ENCODE measurements around the gene RPL32. TPM values are rescaled to one million over a fixed set of nuclear protein-coding genes. Genes with fewer than 3 reads are reported as not detected.
A peak's percentile ranks its signal among the peaks of the same experiment; 100 is the strongest.

Gene RPL32
- total RNA-seq, 1 donor from 2014 or later, result 1,191 TPM

DNA sequence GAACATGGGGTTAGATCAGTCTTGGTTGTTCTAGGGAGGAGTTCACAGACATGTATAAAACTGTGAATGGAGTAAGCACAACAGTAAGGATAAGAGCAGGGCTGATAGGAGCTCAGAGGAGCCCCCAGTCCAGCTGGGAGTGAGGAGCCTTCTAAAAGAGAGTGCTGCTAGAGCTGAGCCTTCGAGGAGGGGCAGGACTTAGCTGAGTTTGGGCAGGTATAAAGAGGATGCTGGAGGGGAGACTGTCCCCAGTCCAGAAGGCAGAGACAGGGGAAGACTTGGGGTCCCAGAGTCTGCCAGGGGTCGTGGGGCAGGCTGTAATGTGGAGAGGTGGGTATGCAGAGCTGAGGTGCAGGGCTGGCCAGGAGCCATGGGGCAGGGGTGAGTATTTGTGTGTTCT is 32.8 kb downstream of the RPL32 start:
- no peaks in the 10 kb centered on the region for H3K27me3 ChIP-seq
- TF ChIP-seq, protein P1, sequence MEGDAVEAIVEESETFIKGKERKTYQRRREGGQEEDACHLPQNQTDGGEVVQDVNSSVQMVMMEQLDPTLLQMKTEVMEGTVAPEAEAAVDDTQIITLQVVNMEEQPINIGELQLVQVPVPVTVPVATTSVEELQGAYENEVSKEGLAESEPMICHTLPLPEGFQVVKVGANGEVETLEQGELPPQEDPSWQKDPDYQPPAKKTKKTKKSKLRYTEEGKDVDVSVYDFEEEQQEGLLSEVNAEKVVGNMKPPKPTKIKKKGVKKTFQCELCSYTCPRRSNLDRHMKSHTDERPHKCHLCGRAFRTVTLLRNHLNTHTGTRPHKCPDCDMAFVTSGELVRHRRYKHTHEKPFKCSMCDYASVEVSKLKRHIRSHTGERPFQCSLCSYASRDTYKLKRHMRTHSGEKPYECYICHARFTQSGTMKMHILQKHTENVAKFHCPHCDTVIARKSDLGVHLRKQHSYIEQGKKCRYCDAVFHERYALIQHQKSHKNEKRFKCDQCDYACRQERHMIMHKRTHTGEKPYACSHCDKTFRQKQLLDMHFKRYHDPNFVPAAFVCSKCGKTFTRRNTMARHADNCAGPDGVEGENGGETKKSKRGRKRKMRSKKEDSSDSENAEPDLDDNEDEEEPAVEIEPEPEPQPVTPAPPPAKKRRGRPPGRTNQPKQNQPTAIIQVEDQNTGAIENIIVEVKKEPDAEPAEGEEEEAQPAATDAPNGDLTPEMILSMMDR (IDR thresholded peaks at IDR 0.05), result no peak
- intact Hi-C loops (cut with DNase I), result no loop called here
- DNase-seq (no peak), ATAC-seq (no peak)
- H3K36me3 ChIP-seq, result no peaks in the 10 kb centered on the region
- H3K27ac ChIP-seq, result no peak overlapping the region
- no peaks in the 10 kb centered on the region for H3K9me3 ChIP-seq
- peaks cover 4% of the 10 kb centered on the region for H3K4me1 ChIP-seq
- H3K4me3 ChIP-seq, result no peak overlapping the region

DNA sequence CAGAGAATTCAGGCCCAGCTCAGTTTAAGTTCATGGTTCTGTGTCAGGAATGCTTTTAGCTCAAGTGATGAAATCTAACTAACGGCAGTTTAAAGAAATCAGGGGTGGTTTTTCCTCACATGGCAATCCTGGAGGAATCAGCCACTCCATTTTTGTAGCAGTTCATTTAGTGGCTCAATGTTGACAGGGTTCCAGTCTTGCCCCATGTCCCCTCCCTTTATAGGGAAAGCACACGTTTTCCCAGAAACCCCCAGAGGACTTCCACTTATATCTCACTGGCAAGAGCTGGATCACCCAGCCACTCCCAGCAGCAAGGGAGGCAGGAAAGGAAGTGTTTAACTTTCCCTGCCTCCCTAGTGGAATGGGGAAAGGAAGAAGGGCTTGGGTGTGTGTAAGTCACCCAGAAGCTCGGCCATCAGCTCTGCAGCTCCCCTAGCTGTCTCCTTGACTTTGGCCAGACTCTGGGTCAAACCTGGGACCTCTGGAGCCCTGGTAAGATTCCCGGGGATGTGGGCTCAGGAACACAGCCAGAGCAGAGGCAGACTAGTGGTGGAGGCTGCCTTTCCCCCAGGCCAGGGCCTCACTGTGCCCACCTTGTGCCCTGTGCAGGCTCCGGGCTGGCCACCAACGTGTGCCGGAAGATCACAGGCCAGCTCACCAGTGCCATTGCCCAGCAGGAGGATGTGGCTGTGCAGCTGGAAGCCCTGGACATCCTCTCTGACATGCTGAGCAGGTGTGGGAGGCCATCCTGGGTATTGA is 33.6 kb downstream of the RPL32 start:
- H3K27ac ChIP-seq, result peak overlapping the region; percentile 6
- TF ChIP-seq, protein P1 (IDR thresholded peaks at IDR 0.05), result no peak

DNA sequence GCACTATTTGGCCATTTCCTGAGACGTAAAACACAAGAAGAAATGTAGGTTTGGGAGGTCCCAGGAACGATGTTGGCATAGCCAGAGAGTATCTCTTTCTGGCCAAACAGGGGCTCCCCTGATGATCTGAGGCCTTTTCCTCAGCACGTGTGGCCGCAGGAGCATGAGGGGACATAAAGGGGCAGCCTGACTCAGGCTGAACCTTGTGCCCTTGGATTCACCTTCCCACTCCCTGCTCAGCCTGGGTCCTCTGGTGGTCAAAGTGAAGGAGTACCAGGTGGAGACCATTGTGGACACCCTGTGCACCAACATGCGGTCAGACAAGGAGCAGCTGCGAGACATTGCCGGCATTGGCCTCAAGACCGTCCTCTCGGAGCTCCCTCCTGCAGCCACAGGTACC is 34.3 kb downstream of the RPL32 start:
- DNase-seq (peak; percentile 26), ATAC-seq (no peak)
- intact Hi-C loops (cut with DNase I), result no loop called here
- H3K27me3 ChIP-seq, result no peaks in the 10 kb centered on the region
- TF ChIP-seq, protein P1 (IDR thresholded peaks at IDR 0.05), result no peak
- H3K36me3 ChIP-seq, result no peaks in the 10 kb centered on the region
- H3K9me3 ChIP-seq, result no peaks in the 10 kb centered on the region
- no peak overlapping the region for H3K4me3 ChIP-seq
- H3K4me1 ChIP-seq, result peaks cover 4% of the 10 kb centered on the region
- H3K27ac ChIP-seq, result no peak overlapping the region

More for the DNA sequence above, 33.6 kb downstream of the RPL32 start:
- ATAC-seq (no peak), DNase-seq (peak; percentile 27)
- Histone ChIP-seq H3K9me3 (no peaks in the 10 kb centered on the region), H3K4me3 (no peak overlapping the region), H3K27me3 (no peaks in the 10 kb centered on the region), H3K36me3 (no peaks in the 10 kb centered on the region), H3K4me1 (peaks cover 4% of the 10 kb centered on the region)
- intact Hi-C loops (cut with DNase I), result no loop called here

DNA sequence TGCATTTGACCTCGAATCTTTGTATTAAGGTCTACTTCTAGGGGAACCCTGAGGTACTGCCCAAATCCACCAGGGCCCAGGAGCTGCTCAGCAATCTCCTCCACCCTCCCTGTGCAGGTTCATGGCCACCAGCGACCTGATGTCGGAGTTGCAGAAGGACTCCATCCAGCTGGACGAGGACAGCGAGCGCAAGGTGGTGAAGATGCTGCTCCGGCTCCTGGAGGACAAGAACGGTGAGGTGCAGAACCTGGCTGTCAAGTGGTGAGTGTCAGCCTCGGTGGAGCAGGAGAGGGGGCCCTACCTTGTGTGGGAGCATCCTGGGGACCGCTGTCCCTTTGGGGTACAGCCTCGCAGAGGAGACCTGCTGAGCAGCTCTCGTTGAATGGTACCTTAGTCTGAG is 38.0 kb downstream of the RPL32 start:
- no peaks in the 10 kb centered on the region for H3K27me3 ChIP-seq
- H3K27ac ChIP-seq, result no peak overlapping the region
- no peaks in the 10 kb centered on the region for H3K36me3 ChIP-seq
- H3K4me3 ChIP-seq, result no peak overlapping the region
- H3K4me1 ChIP-seq, result no peaks in the 10 kb centered on the region
- TF ChIP-seq, protein P1 (IDR thresholded peaks at IDR 0.05), result no peak
- DNase-seq, result peak; percentile 59
- intact Hi-C loops (cut with DNase I), result no loop called here
- ATAC-seq, result no peak
- no peaks in the 10 kb centered on the region for H3K9me3 ChIP-seq

DNA sequence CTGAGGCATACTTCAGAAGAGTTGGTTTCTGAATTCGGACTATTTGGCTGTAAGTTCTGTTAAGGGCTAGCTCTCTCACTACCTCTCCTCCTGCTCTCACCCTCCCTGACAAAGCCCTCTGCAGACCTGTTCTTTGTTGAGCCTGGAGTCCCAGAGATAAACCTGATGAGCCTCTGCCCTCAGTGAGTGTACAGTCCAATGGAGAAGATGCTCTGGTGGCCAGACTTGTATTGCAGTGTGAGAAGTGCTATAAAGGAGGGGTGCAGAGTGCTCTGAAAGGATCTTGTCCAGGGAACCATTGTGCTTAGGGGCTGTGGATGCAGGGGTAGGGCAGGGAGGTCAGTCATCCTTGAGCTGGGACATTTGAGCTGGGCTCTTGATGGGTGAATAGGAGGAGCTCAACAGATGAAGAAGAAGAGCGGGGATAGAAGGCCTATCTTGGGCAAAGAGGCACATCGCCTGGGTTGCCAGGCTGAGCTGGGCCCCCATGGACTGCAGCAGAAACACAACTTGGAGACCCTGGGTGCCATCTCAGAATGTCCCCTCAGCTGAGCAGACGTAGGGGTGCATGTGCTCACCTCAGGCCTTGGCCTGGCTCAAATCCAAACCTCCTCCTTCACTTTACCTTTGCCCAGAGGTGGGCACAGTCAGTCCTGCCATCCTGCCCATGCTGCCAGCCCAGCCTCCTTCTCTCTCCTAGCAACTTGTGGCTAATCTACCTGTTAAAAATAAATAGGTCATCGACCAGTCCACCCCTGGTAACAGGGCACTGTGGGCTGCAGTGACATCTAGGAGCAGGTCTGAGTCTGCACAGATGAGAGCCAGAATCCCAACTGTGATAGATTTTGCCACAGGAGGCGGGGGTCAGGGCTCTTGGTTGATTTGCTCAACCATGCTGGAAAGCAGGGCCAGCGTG is 41.6 kb downstream of the RPL32 start:
- no peak for ATAC-seq
- TF ChIP-seq, protein P1 (IDR thresholded peaks at IDR 0.05), result no peak
- DNase-seq, result peak; percentile 47
- no peaks in the 10 kb centered on the region for H3K27me3 ChIP-seq
- no peaks in the 10 kb centered on the region for H3K9me3 ChIP-seq
- no peak overlapping the region for H3K4me3 ChIP-seq
- no peaks in the 10 kb centered on the region for H3K36me3 ChIP-seq
- intact Hi-C loops (cut with DNase I), result no loop called here
- H3K4me1 ChIP-seq, result peaks cover 5% of the 10 kb centered on the region
- no peak overlapping the region for H3K27ac ChIP-seq

Measured in upper lobe of right lung (tissue), 1 donor.